SK-N-SH (cell line): ENCODE results near the gene SPANXN2.

Experiments
- GABPA ChIP-seq: IDR thresholded peaks from 2 replicates; pipeline ENCODE4 v1.4.0; 2012; ENCODE audit warnings: low read depth, mild to moderate bottlenecking
- TF ChIP-seq, protein P1 (sequence below): fragments of 200-600 bp; sonication (generic); IDR thresholded peaks from 2 replicates; pipeline ENCODE4 v1.6.1; 2017; ENCODE audit warnings: antibody characterized with exemption, mild to moderate bottlenecking, moderate library complexity

DNA sequence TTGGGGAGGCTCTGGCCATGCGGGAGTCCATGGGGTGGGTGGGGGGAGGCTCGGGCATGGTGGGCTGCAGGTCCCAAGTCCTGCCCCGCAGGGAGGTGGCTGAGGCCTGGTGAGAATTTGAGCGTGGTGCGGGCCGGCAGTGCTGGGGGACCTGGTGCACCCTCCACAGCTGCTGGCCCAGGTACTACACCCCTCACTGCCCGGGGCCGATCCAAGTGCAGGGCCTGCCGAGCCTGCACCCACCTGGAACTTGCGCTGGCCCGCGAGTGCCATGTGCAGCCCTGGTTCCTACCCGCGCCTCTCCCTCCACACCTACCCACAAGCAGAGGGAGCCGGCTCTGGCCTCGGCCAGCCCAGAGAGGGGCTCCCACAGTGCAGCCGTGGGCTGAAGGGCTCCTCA, 5.7 kb upstream of the SPANXN2 start:
- TF ChIP-seq, protein P1, sequence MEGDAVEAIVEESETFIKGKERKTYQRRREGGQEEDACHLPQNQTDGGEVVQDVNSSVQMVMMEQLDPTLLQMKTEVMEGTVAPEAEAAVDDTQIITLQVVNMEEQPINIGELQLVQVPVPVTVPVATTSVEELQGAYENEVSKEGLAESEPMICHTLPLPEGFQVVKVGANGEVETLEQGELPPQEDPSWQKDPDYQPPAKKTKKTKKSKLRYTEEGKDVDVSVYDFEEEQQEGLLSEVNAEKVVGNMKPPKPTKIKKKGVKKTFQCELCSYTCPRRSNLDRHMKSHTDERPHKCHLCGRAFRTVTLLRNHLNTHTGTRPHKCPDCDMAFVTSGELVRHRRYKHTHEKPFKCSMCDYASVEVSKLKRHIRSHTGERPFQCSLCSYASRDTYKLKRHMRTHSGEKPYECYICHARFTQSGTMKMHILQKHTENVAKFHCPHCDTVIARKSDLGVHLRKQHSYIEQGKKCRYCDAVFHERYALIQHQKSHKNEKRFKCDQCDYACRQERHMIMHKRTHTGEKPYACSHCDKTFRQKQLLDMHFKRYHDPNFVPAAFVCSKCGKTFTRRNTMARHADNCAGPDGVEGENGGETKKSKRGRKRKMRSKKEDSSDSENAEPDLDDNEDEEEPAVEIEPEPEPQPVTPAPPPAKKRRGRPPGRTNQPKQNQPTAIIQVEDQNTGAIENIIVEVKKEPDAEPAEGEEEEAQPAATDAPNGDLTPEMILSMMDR: no peak
- TF ChIP-seq GABPA: no peak
